HUES48 (cell line): ENCODE measurements around the gene ARMH1.
"Not testable (repeated sequence)": the region's sequence is repeated elsewhere in the genome, so short reads cannot be mapped to it uniquely, and the experiment has no call there.

Experiments
- H3K27ac ChIP-seq: one replicate; pipeline ENCODE4 v1.7.0; 2013; ENCODE audit warnings: low read depth, low read length, inconsistent platforms
- H3K27me3 ChIP-seq: 2 replicates; pipeline ENCODE4 v1.6.1; 2013; ENCODE audit warnings: mild to moderate bottlenecking, low read length; ENCODE audit not compliant: control insufficient read depth, insufficient read depth
- H3K36me3 ChIP-seq: 2 replicates; pipeline ENCODE4 v1.6.1; 2013; ENCODE audit warnings: low read length; ENCODE audit not compliant: control insufficient read depth, insufficient read depth
- H3K4me1 ChIP-seq: 2 replicates; pipeline ENCODE4 v1.6.1; 2013; ENCODE audit warnings: mild to moderate bottlenecking, low read length; ENCODE audit not compliant: control insufficient read depth, insufficient read depth
- H3K4me3 ChIP-seq: 2 replicates; pipeline ENCODE4 v1.5.1; 2013; ENCODE audit warnings: mild to moderate bottlenecking, low read depth, low read length
- H3K9ac ChIP-seq: 2 replicates; pipeline ENCODE4 v1.6.1; 2013; ENCODE audit warnings: mild to moderate bottlenecking, low read depth, low read length, moderate library complexity
- H3K9me3 ChIP-seq: 2 replicates; pipeline ENCODE4 v1.6.1; 2013; ENCODE audit warnings: low read length; ENCODE audit not compliant: control insufficient read depth, insufficient read depth

Gene ARMH1

DNA sequence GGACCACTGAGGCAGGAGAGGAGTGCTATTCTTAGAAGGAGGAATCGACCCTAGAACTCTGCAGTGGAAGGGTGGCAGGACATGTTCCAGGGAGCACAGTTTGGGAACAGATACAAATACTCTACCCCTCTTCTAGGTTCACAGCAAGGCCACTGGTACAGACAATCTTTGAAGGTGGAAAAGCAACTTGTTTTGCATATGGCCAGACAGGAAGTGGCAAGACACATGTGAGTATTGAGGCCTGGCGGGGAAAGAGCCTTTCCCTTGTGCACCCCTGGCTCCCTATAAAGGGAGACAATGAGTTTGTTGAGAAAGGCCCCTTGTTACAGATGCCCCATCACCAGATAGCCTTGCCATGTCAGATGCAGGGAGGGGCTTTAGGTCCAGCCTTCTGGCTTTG, 82.9 kb downstream of the ARMH1 start:
- Histone ChIP-seq H3K36me3 (peaks cover 97% of the 10 kb centered on the region), H3K27ac (no peak overlapping the region), H3K4me3 (no peak overlapping the region), H3K4me1 (no peaks in the 10 kb centered on the region), H3K9me3 (no peaks in the 10 kb centered on the region), H3K27me3 (no peaks in the 10 kb centered on the region), H3K9ac (no peak overlapping the region)

- Histone ChIP-seq H3K36me3 (peaks cover 97% of the 10 kb centered on the region), H3K27ac (no peak overlapping the region), H3K4me1 (no peaks in the 10 kb centered on the region), H3K9ac (no peak overlapping the region), H3K27me3 (no peaks in the 10 kb centered on the region), H3K4me3 (no peak overlapping the region), H3K9me3 (no peaks in the 10 kb centered on the region)
These were observed 84.6 kb downstream of the ARMH1 start for GRCh38 chr1:44759077-44759476.

DNA sequence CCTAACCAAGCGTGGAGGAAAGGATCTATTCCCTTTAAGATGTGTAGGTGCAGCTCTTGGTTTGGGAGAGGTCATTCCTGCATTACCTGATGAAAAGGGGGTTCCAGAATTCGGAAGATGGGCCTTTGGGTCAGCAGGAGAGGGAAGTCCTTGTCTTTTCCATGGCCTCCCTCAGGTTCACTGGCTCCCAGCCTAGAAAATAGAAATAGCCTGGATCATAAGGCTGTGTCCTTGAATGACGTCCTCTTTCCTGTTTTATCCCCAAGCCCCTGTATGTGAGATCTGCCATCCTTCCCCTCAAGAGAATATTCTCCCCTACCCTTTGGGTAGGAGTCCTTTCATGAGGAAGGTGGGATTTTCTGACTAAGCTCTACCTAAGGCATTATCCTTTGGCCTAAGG, 86.4 kb downstream of the ARMH1 start:
- H3K36me3 ChIP-seq, result peaks cover 98% of the 10 kb centered on the region
- no peak overlapping the region for H3K9ac ChIP-seq

GRCh38 chr1:44766421-44766820, 91.9 kb downstream of the ARMH1 start:
- not testable (repeated sequence) for H3K9me3 ChIP-seq, H3K27ac ChIP-seq, H3K4me1 ChIP-seq, H3K4me3 ChIP-seq, H3K9ac ChIP-seq, H3K27me3 ChIP-seq
- peaks cover 64% of the 10 kb centered on the region for H3K36me3 ChIP-seq

More for the DNA sequence above, 86.4 kb downstream of the ARMH1 start:
- Histone ChIP-seq H3K4me3 (no peak overlapping the region), H3K9me3 (no peaks in the 10 kb centered on the region), H3K4me1 (no peaks in the 10 kb centered on the region), H3K27me3 (no peaks in the 10 kb centered on the region), H3K27ac (no peak overlapping the region)
